Measurements from ENCODE around the gene FGFR3.

DNA sequence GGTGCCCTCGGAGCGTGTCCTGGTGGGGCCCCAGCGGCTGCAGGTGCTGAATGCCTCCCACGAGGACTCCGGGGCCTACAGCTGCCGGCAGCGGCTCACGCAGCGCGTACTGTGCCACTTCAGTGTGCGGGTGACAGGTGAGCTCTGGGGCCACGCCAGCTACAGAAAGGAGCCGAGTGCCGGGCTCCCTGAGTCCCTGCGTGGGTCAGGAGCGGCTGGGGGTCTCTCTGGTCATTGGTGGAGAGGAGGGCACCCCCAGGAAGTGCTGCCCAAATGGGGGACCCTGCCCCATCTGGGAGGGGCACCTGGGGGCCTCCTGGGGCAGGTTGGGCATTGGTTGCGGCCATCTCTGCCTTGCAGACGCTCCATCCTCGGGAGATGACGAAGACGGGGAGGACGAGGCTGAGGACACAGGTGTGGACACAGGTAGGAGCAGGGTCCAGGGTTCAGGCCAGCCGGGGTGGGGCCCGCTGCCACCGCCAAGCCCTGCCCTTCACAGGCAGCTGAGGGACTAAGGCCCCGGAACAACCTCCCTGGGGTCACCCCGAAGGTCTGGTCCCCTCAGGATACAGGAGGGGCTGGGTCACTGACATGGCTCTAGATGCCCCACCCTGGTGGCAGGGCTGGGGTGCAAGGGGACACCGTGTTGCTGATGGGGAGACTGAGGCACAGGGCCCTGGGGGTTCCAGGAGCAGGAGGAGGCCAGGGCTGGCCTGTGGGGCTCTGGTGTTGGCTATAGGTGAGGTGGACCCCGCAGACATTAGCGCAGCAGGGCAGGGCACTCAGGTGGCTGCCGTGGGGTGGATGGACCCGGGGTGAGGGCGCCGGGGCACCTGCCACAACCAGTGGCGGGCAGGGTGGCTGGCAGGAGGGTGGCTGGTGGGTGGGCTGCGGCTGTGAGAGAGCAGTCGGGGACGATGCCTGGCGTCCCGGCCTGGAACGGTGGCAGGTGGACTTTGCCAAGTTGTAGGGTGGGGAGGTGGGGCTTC, 6.6 kb downstream of the FGFR3 start:
- TF ChIP-seq, protein P1, sequence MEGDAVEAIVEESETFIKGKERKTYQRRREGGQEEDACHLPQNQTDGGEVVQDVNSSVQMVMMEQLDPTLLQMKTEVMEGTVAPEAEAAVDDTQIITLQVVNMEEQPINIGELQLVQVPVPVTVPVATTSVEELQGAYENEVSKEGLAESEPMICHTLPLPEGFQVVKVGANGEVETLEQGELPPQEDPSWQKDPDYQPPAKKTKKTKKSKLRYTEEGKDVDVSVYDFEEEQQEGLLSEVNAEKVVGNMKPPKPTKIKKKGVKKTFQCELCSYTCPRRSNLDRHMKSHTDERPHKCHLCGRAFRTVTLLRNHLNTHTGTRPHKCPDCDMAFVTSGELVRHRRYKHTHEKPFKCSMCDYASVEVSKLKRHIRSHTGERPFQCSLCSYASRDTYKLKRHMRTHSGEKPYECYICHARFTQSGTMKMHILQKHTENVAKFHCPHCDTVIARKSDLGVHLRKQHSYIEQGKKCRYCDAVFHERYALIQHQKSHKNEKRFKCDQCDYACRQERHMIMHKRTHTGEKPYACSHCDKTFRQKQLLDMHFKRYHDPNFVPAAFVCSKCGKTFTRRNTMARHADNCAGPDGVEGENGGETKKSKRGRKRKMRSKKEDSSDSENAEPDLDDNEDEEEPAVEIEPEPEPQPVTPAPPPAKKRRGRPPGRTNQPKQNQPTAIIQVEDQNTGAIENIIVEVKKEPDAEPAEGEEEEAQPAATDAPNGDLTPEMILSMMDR (IDR thresholded peaks at IDR 0.05; ENCODE audit: low read depth, low read length) = no peak
- TF ChIP-seq MYC (IDR thresholded peaks at IDR 0.05; ENCODE audit: low read depth, low read length) (no peak), POLR2A (IDR thresholded peaks at IDR 0.05; ENCODE audit: extremely low read depth, insufficient read length) (no peak)
- TF ChIP-seq, protein P2, sequence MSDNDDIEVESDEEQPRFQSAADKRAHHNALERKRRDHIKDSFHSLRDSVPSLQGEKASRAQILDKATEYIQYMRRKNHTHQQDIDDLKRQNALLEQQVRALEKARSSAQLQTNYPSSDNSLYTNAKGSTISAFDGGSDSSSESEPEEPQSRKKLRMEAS (IDR thresholded peaks at IDR 0.05; ENCODE audit: low read depth, low read length) = no peak

Measured in NB4 (cell line).